WTC11 (cell line): ENCODE measurements around the gene BCAS3. TPM values are rescaled to one million over a fixed set of nuclear protein-coding genes. Genes with fewer than 3 reads are reported as not detected.
"Not testable (repeated sequence)": the region's sequence is repeated elsewhere in the genome, so short reads cannot be mapped to it uniquely, and the experiment has no call there.

Experiments
- ATAC-seq: fragments of 200-7000 bp; cut with Tn5 transposase; 2 replicates; pipeline ENCODE4 v1.10.0; 2021; ENCODE audit warnings: mild to moderate bottlenecking, moderate library complexity
- CTCF ChIA-PET: fragments of 300-600 bp; sonication (Branson Sonifier 250); formaldehyde crosslinking; loops from one replicate; lab custom pipeline; 2021; ENCODE audit warnings: antibody characterized with exemption; lab: Charles Lee
- POLR2A ChIA-PET: fragments of 350-600 bp; sonication (Branson Sonifier 250); formaldehyde crosslinking; loops from one replicate; lab custom pipeline; 2021; ENCODE audit warnings: antibody characterized with exemption; lab: Charles Lee
- DNase-seq: peaks from one replicate; pipeline ENCODE4 v3.0.0; 2021; ENCODE audit warnings: low spot score
- H3K27ac Mint-ChIP-seq: 2 replicates; pipeline ENCODE4 v1.8.0; 2021; ENCODE audit warnings: mixed read lengths
- H3K27me3 Mint-ChIP-seq: 2 replicates; pipeline ENCODE4 v1.8.0; 2021; ENCODE audit warnings: low read depth, mild to moderate bottlenecking, moderate library complexity, mixed read lengths
- H3K36me3 Mint-ChIP-seq: 2 replicates; pipeline ENCODE4 v1.8.0; 2021; ENCODE audit warnings: mixed read lengths
- H3K4me1 Mint-ChIP-seq: 2 replicates; pipeline ENCODE4 v1.8.0; 2022; ENCODE audit warnings: mixed read lengths
- H3K4me3 Mint-ChIP-seq: 2 replicates; pipeline ENCODE4 v1.8.0; 2021; ENCODE audit warnings: mild to moderate bottlenecking, moderate library complexity, mixed read lengths
- H3K9me3 Mint-ChIP-seq: 2 replicates; pipeline ENCODE4 v1.8.0; 2021; ENCODE audit warnings: mixed read lengths
- ATF6 ChIP-seq: sonication (generic); formaldehyde crosslinking; IDR thresholded peaks from 2 replicates; pipeline ENCODE4 v1.8.1; 2023; ENCODE audit warnings: mild to moderate bottlenecking, missing genetic modification reagents
- ESRRA ChIP-seq: sonication (generic); formaldehyde crosslinking; IDR thresholded peaks from 2 replicates; pipeline ENCODE4 v1.8.1; 2022; ENCODE audit warnings: mild to moderate bottlenecking, missing genetic modification reagents, borderline replicate concordance
- FOXJ3 ChIP-seq: sonication (generic); formaldehyde crosslinking; IDR thresholded peaks from 2 replicates; pipeline ENCODE4 v1.9.0; 2021; ENCODE audit warnings: missing genetic modification reagents, mild to moderate bottlenecking, borderline replicate concordance
- FOXP1 ChIP-seq: sonication (generic); formaldehyde crosslinking; IDR thresholded peaks from 2 replicates; pipeline ENCODE4 v1.8.0; 2022; ENCODE audit warnings: missing genetic modification reagents, mild to moderate bottlenecking, moderate library complexity, borderline replicate concordance
- MXD4 ChIP-seq: fragments of 250-450 bp; sonication (Bioruptor Pico); IDR thresholded peaks from 2 replicates; pipeline ENCODE4 v1.8.0; 2021; ENCODE audit warnings: mild to moderate bottlenecking, moderate library complexity, borderline replicate concordance
- NFE2L1 ChIP-seq: sonication (generic); formaldehyde crosslinking; IDR thresholded peaks from 2 replicates; pipeline ENCODE4 v1.8.1; 2023; ENCODE audit warnings: missing genetic modification reagents
- PREB ChIP-seq: sonication (generic); formaldehyde crosslinking; IDR thresholded peaks from 2 replicates; pipeline ENCODE4 v1.8.1; 2022; ENCODE audit warnings: mild to moderate bottlenecking, missing genetic modification reagents, moderate library complexity, borderline replicate concordance
- STAT6 ChIP-seq: sonication (generic); formaldehyde crosslinking; conservative IDR thresholded peaks from 2 replicates; pipeline ENCODE4 v1.8.1; 2023; ENCODE audit warnings: mild to moderate bottlenecking, low read depth, missing genetic modification reagents, moderate library complexity
- TEAD1 ChIP-seq: sonication (generic); formaldehyde crosslinking; IDR thresholded peaks from 2 replicates; pipeline ENCODE4 v1.8.0; 2022; ENCODE audit warnings: mild to moderate bottlenecking, missing genetic modification reagents
- USF2 ChIP-seq: sonication (generic); formaldehyde crosslinking; IDR thresholded peaks from 2 replicates; pipeline ENCODE4 v1.8.1; 2023; ENCODE audit warnings: mild to moderate bottlenecking, missing genetic modification reagents, moderate library complexity
- ZNF121 ChIP-seq: sonication (generic); formaldehyde crosslinking; IDR thresholded peaks from 2 replicates; pipeline ENCODE4 v1.8.0; 2023; ENCODE audit warnings: missing genetic modification reagents
- ZNF263 ChIP-seq: sonication (generic); formaldehyde crosslinking; IDR thresholded peaks from 2 replicates; pipeline ENCODE4 v1.8.1; 2022; ENCODE audit warnings: low read depth, mild to moderate bottlenecking, moderate library complexity, missing genetic modification reagents
- ZNF512 ChIP-seq: sonication (generic); formaldehyde crosslinking; IDR thresholded peaks from 2 replicates; pipeline ENCODE4 v1.8.1; 2022; ENCODE audit warnings: missing genetic modification reagents, borderline replicate concordance
- ZNF532 ChIP-seq: fragments of 250-450 bp; sonication (Bioruptor Pico); IDR thresholded peaks from 2 replicates; pipeline ENCODE4 v1.9.0; 2021; ENCODE audit warnings: mild to moderate bottlenecking, borderline replicate concordance
- ZNF671 ChIP-seq: fragments of 250-450 bp; sonication (Bioruptor Pico); IDR thresholded peaks from 2 replicates; pipeline ENCODE4 v1.8.0; 2021; ENCODE audit warnings: mild to moderate bottlenecking
- total RNA-seq: library from RNA; stranded (reverse); gene quantifications from 3 replicates; pipeline ENCODE4 v1.2.3, GENCODE V29; 2021

The BCAS3 gene
- total RNA-seq, 1 experiment from 2014 or later: 15.5 TPM

GRCh38 chr17:60934723-60935122 lies 257.1 kb downstream of the BCAS3 start (continued):
- TF ChIP-seq PREB (CRISPR knock-in tag) (no peak), ZNF121 (CRISPR knock-in tag) (no peak)

- H3K9me3 Mint-ChIP-seq, H3K27ac Mint-ChIP-seq, CTCF ChIA-PET, H3K36me3 Mint-ChIP-seq, POLR2A ChIA-PET, H3K4me1 Mint-ChIP-seq, H3K27me3 Mint-ChIP-seq, H3K4me3 Mint-ChIP-seq, ATAC-seq, DNase-seq: not testable (repeated sequence)
Observed at GRCh38 chr17:60935991-60936390, 258.3 kb downstream of the BCAS3 start.

GRCh38 chr17:60939318-60939717 lies 261.7 kb downstream of the BCAS3 start:
- ATAC-seq (no peak), DNase-seq (no peak)
- no peak for TF ChIP-seq ZNF532 (CRISPR knock-in tag)
- TF ChIP-seq TEAD1 (CRISPR knock-in tag): no peak
- no peak for TF ChIP-seq FOXJ3 (CRISPR knock-in tag)
- TF ChIP-seq ZNF671: no peak
- TF ChIP-seq NFE2L1 (CRISPR knock-in tag): no peak
- no peak for TF ChIP-seq PREB (CRISPR knock-in tag)
- TF ChIP-seq ZNF263 (CRISPR knock-in tag): no peak
- CTCF ChIA-PET: no interaction called here
- Mint-ChIP-seq H3K27me3 (no peaks in the 10 kb centered on the region), H3K9me3 (no peaks in the 10 kb centered on the region), H3K4me1 (peaks cover 6% of the 10 kb centered on the region), H3K27ac (no peak overlapping the region), H3K4me3 (no peak overlapping the region), H3K36me3 (no peaks in the 10 kb centered on the region)
- POLR2A ChIA-PET: no interaction called here

- ATAC-seq (no peak), DNase-seq (no peak)
- H3K27ac Mint-ChIP-seq: no peak overlapping the region
- no peak overlapping the region for H3K4me3 Mint-ChIP-seq
- H3K36me3 Mint-ChIP-seq: no peaks in the 10 kb centered on the region
- no peaks in the 10 kb centered on the region for H3K27me3 Mint-ChIP-seq
- ChIA-PET CTCF (interaction anchor here (1.3 to 1.5 kb wide), 2 partner anchors 30 to 220 kb away, joined by 3 to 4 read pairs; no protein-coding TSS in a partner anchor), POLR2A (no interaction called here)
- H3K9me3 Mint-ChIP-seq: no peaks in the 10 kb centered on the region
- no peaks in the 10 kb centered on the region for H3K4me1 Mint-ChIP-seq
- TF ChIP-seq ZNF512 (CRISPR knock-in tag): no peak
- TF ChIP-seq STAT6: no peak
- TF ChIP-seq USF2: no peak
- TF ChIP-seq ESRRA (CRISPR knock-in tag): no peak
- no peak for TF ChIP-seq ATF6
- no peak for TF ChIP-seq MXD4
- TF ChIP-seq FOXP1 (CRISPR knock-in tag): no peak
Observed at GRCh38 chr17:60941028-60941427, 263.4 kb downstream of the BCAS3 start.
